ENCODE results near the gene DCXR.

GRCh38 chr17:82011617-82012187, 25.8 kb downstream of the DCXR start:
- TF ChIP-seq CTCF (conservative IDR thresholded peaks at IDR 0.05; ENCODE audit: low read depth in 2 of 2) (no peak), EZH2phosphoT487 (IDR thresholded peaks at IDR 0.05; ENCODE audit: unreplicated experiment) (no peak), STAT1 (IDR thresholded peaks at IDR 0.05; ENCODE audit: unreplicated experiment) (no peak), JUNB (IDR thresholded peaks at IDR 0.05; ENCODE audit: unreplicated experiment) (no peak), ETS1 (IDR thresholded peaks at IDR 0.05) (no peak), ZNF331 (CRISPR knock-in tag; IDR thresholded peaks at IDR 0.05; ENCODE audit: low read depth) (no peak), POLR2AphosphoS5 (IDR thresholded peaks at IDR 0.05; ENCODE audit: low read depth) (no peak), EZH2 (IDR thresholded peaks at IDR 0.05; ENCODE audit: low read depth, unreplicated experiment) (no peak), NANOG (IDR thresholded peaks at IDR 0.05; ENCODE audit: borderline replicate concordance) (no peak), CREB1 (CRISPR knock-in tag; IDR thresholded peaks at IDR 0.05; ENCODE audit: low read depth) (no peak), ZNF114 (CRISPR knock-in tag; IDR thresholded peaks at IDR 0.05) (no peak)
- TF ChIP-seq, protein P1, sequence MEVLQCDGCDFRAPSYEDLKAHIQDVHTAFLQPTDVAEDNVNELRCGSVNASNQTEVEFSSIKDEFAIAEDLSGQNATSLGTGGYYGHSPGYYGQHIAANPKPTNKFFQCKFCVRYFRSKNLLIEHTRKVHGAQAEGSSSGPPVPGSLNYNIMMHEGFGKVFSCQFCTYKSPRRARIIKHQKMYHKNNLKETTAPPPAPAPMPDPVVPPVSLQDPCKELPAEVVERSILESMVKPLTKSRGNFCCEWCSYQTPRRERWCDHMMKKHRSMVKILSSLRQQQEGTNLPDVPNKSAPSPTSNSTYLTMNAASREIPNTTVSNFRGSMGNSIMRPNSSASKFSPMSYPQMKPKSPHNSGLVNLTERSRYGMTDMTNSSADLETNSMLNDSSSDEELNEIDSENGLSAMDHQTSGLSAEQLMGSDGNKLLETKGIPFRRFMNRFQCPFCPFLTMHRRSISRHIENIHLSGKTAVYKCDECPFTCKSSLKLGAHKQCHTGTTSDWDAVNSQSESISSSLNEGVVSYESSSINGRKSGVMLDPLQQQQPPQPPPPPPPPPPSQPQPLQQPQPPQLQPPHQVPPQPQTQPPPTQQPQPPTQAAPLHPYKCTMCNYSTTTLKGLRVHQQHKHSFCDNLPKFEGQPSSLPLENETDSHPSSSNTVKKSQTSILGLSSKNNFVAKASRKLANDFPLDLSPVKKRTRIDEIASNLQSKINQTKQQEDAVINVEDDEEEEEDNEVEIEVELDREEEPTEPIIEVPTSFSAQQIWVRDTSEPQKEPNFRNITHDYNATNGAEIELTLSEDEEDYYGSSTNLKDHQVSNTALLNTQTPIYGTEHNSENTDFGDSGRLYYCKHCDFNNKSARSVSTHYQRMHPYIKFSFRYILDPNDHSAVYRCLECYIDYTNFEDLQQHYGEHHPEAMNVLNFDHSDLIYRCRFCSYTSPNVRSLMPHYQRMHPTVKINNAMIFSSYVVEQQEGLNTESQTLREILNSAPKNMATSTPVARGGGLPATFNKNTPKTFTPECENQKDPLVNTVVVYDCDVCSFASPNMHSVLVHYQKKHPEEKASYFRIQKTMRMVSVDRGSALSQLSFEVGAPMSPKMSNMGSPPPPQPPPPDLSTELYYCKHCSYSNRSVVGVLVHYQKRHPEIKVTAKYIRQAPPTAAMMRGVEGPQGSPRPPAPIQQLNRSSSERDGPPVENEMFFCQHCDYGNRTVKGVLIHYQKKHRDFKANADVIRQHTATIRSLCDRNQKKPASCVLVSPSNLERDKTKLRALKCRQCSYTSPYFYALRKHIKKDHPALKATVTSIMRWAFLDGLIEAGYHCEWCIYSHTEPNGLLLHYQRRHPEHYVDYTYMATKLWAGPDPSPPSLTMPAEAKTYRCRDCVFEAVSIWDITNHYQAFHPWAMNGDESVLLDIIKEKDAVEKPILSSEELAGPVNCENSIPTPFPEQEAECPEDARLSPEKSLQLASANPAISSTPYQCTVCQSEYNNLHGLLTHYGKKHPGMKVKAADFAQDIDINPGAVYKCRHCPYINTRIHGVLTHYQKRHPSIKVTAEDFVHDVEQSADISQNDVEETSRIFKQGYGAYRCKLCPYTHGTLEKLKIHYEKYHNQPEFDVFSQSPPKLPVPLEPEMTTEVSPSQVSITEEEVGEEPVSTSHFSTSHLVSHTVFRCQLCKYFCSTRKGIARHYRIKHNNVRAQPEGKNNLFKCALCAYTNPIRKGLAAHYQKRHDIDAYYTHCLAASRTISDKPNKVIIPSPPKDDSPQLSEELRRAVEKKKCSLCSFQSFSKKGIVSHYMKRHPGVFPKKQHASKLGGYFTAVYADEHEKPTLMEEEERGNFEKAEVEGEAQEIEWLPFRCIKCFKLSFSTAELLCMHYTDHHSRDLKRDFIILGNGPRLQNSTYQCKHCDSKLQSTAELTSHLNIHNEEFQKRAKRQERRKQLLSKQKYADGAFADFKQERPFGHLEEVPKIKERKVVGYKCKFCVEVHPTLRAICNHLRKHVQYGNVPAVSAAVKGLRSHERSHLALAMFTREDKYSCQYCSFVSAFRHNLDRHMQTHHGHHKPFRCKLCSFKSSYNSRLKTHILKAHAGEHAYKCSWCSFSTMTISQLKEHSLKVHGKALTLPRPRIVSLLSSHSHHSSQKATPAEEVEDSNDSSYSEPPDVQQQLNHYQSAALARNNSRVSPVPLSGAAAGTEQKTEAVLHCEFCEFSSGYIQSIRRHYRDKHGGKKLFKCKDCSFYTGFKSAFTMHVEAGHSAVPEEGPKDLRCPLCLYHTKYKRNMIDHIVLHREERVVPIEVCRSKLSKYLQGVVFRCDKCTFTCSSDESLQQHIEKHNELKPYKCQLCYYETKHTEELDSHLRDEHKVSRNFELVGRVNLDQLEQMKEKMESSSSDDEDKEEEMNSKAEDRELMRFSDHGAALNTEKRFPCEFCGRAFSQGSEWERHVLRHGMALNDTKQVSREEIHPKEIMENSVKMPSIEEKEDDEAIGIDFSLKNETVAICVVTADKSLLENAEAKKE (CRISPR knock-in tag; IDR thresholded peaks at IDR 0.05) = no peak
- TF ChIP-seq, protein P2, sequence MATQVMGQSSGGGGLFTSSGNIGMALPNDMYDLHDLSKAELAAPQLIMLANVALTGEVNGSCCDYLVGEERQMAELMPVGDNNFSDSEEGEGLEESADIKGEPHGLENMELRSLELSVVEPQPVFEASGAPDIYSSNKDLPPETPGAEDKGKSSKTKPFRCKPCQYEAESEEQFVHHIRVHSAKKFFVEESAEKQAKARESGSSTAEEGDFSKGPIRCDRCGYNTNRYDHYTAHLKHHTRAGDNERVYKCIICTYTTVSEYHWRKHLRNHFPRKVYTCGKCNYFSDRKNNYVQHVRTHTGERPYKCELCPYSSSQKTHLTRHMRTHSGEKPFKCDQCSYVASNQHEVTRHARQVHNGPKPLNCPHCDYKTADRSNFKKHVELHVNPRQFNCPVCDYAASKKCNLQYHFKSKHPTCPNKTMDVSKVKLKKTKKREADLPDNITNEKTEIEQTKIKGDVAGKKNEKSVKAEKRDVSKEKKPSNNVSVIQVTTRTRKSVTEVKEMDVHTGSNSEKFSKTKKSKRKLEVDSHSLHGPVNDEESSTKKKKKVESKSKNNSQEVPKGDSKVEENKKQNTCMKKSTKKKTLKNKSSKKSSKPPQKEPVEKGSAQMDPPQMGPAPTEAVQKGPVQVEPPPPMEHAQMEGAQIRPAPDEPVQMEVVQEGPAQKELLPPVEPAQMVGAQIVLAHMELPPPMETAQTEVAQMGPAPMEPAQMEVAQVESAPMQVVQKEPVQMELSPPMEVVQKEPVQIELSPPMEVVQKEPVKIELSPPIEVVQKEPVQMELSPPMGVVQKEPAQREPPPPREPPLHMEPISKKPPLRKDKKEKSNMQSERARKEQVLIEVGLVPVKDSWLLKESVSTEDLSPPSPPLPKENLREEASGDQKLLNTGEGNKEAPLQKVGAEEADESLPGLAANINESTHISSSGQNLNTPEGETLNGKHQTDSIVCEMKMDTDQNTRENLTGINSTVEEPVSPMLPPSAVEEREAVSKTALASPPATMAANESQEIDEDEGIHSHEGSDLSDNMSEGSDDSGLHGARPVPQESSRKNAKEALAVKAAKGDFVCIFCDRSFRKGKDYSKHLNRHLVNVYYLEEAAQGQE (IDR thresholded peaks at IDR 0.05; ENCODE audit: unreplicated experiment) = no peak

Data from GM23338 (cell line).